HL-60 (cell line): ENCODE data around the gene EPHB2.

Experiments used
- CTCF ChIP-seq: IDR thresholded peaks from one replicate; pipeline ENCODE4 v1.5.1; 2011; ENCODE audit warnings: low read length, control low read depth, inconsistent platforms; ENCODE audit not compliant: insufficient read depth
- POLR2AphosphoS5 ChIP-seq: IDR thresholded peaks from 2 replicates; pipeline ENCODE4 v1.6.1; 2012; ENCODE audit warnings: low read depth

- no peak for TF ChIP-seq CTCF
- TF ChIP-seq POLR2AphosphoS5, result no peak
Observed at GRCh38 chr1:22738522-22738921, 27.9 kb downstream of the EPHB2 start.
